IPS-18a (cell line): Measurements from ENCODE around the gene KATNA1.

Experiments
- H3K27ac ChIP-seq: one replicate; pipeline ENCODE4 v1.5.1; 2013; ENCODE audit warnings: low read length
- H3K27me3 ChIP-seq: one replicate; pipeline ENCODE4 v1.6.1; 2013; ENCODE audit warnings: mild to moderate bottlenecking, low read length; ENCODE audit not compliant: control insufficient read depth, insufficient read depth
- H3K36me3 ChIP-seq: one replicate; pipeline ENCODE4 v1.6.1; 2013; ENCODE audit warnings: low read depth, low read length; ENCODE audit not compliant: control insufficient read depth
- H3K4me1 ChIP-seq: one replicate; pipeline ENCODE4 v1.6.1; 2013; ENCODE audit warnings: low read depth, low read length; ENCODE audit not compliant: control insufficient read depth
- H3K4me3 ChIP-seq: one replicate; pipeline ENCODE4 v1.5.1; 2013; ENCODE audit warnings: low read length
- H3K9ac ChIP-seq: one replicate; pipeline ENCODE4 v1.6.1; 2013; ENCODE audit warnings: mild to moderate bottlenecking, low read length, moderate library complexity
- H3K9me3 ChIP-seq: one replicate; pipeline ENCODE4 v1.6.1; 2013; ENCODE audit warnings: low read depth, low read length; ENCODE audit not compliant: control insufficient read depth

The KATNA1 gene

GRCh38 chr6:149608381-149608982 lies 40.0 kb downstream of the KATNA1 start:
- Histone ChIP-seq H3K9me3 (no peaks in the 10 kb centered on the region), H3K4me3 (no peak overlapping the region), H3K4me1 (no peaks in the 10 kb centered on the region), H3K9ac (no peak overlapping the region), H3K27ac (no peak overlapping the region), H3K36me3 (no peaks in the 10 kb centered on the region), H3K27me3 (no peaks in the 10 kb centered on the region)

- H3K9ac ChIP-seq = no peak overlapping the region
- no peaks in the 10 kb centered on the region for H3K27me3 ChIP-seq
- peaks cover 10% of the 10 kb centered on the region for H3K36me3 ChIP-seq
- no peaks in the 10 kb centered on the region for H3K9me3 ChIP-seq
- no peak overlapping the region for H3K27ac ChIP-seq
- no peak overlapping the region for H3K4me3 ChIP-seq
- H3K4me1 ChIP-seq = no peaks in the 10 kb centered on the region
Observed at GRCh38 chr6:149600508-149600907, 48.0 kb downstream of the KATNA1 start.

GRCh38 chr6:149593408-149593807 lies 55.1 kb downstream of the KATNA1 start:
- H3K9ac ChIP-seq = no peak overlapping the region
- no peak overlapping the region for H3K4me3 ChIP-seq
- no peaks in the 10 kb centered on the region for H3K27me3 ChIP-seq
- no peaks in the 10 kb centered on the region for H3K9me3 ChIP-seq
- H3K4me1 ChIP-seq = no peaks in the 10 kb centered on the region
- no peak overlapping the region for H3K27ac ChIP-seq
- H3K36me3 ChIP-seq = peaks cover 49% of the 10 kb centered on the region

- H3K4me1 ChIP-seq = no peaks in the 10 kb centered on the region
- H3K27me3 ChIP-seq = no peaks in the 10 kb centered on the region
- H3K9ac ChIP-seq = no peak overlapping the region
- H3K9me3 ChIP-seq = no peaks in the 10 kb centered on the region
- no peak overlapping the region for H3K27ac ChIP-seq
- H3K36me3 ChIP-seq = peaks cover 49% of the 10 kb centered on the region
- no peak overlapping the region for H3K4me3 ChIP-seq
Observed at GRCh38 chr6:149592983-149593382, 55.5 kb downstream of the KATNA1 start.

DNA sequence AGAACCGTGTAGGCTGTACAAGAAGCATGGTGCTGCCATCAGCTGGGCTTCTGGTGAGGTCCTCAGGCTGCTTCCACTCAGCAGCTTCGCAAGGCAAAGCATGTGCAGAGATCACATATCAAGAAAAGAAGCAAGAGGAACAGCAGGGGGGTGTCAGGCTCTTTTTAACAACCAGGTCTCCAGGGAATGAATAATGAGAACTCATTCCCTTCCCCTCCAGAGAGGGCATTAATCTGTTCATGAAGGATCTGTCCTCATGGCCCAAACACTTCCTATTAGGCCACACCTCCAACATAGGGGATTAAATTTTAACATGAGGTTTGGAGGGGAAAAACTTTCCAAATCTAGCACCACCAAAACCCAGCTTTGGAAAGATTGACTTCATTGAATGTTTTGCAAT lies 62.4 kb downstream of the KATNA1 start:
- no peaks in the 10 kb centered on the region for H3K9me3 ChIP-seq
- H3K27me3 ChIP-seq = no peaks in the 10 kb centered on the region
- no peak overlapping the region for H3K4me3 ChIP-seq
- no peak overlapping the region for H3K27ac ChIP-seq
- no peaks in the 10 kb centered on the region for H3K4me1 ChIP-seq
- peaks cover 55% of the 10 kb centered on the region for H3K36me3 ChIP-seq
- H3K9ac ChIP-seq = no peak overlapping the region

GRCh38 chr6:149581349-149581748 lies 67.2 kb downstream of the KATNA1 start:
- H3K9ac ChIP-seq = no peak overlapping the region
- H3K4me1 ChIP-seq = no peaks in the 10 kb centered on the region
- no peaks in the 10 kb centered on the region for H3K9me3 ChIP-seq
- H3K27ac ChIP-seq = no peak overlapping the region
- no peak overlapping the region for H3K4me3 ChIP-seq
- peaks cover 42% of the 10 kb centered on the region for H3K36me3 ChIP-seq
- H3K27me3 ChIP-seq = no peaks in the 10 kb centered on the region

GRCh38 chr6:149580880-149581279 lies 67.6 kb downstream of the KATNA1 start:
- no peak overlapping the region for H3K4me3 ChIP-seq
- no peak overlapping the region for H3K27ac ChIP-seq
- no peaks in the 10 kb centered on the region for H3K4me1 ChIP-seq
- H3K9me3 ChIP-seq = no peaks in the 10 kb centered on the region
- no peaks in the 10 kb centered on the region for H3K27me3 ChIP-seq
- H3K36me3 ChIP-seq = peaks cover 41% of the 10 kb centered on the region
- H3K9ac ChIP-seq = no peak overlapping the region

- no peaks in the 10 kb centered on the region for H3K4me1 ChIP-seq
- no peak overlapping the region for H3K4me3 ChIP-seq
- no peak overlapping the region for H3K9ac ChIP-seq
- no peaks in the 10 kb centered on the region for H3K9me3 ChIP-seq
- no peak overlapping the region for H3K27ac ChIP-seq
- H3K27me3 ChIP-seq = peaks cover 8% of the 10 kb centered on the region
- H3K36me3 ChIP-seq = peaks cover 3% of the 10 kb centered on the region
Observed at GRCh38 chr6:149567945-149568585, 80.4 kb downstream of the KATNA1 start.

GRCh38 chr6:149567194-149567586 lies 81.3 kb downstream of the KATNA1 start:
- Histone ChIP-seq H3K4me1 (no peaks in the 10 kb centered on the region), H3K9ac (peak overlapping the region; percentile 89), H3K4me3 (peak overlapping the region; percentile 98), H3K9me3 (no peaks in the 10 kb centered on the region), H3K27me3 (peaks cover 8% of the 10 kb centered on the region), H3K27ac (no peak overlapping the region), H3K36me3 (peaks cover 3% of the 10 kb centered on the region)

GRCh38 chr6:149566410-149567193 lies 81.9 kb downstream of the KATNA1 start:
- Histone ChIP-seq H3K27ac (peak overlapping the region; percentile 53), H3K4me1 (no peaks in the 10 kb centered on the region), H3K9ac (peak overlapping the region; percentile 89), H3K9me3 (no peaks in the 10 kb centered on the region), H3K36me3 (peaks cover 3% of the 10 kb centered on the region), H3K27me3 (peaks cover 8% of the 10 kb centered on the region), H3K4me3 (peak overlapping the region; percentile 98)

DNA sequence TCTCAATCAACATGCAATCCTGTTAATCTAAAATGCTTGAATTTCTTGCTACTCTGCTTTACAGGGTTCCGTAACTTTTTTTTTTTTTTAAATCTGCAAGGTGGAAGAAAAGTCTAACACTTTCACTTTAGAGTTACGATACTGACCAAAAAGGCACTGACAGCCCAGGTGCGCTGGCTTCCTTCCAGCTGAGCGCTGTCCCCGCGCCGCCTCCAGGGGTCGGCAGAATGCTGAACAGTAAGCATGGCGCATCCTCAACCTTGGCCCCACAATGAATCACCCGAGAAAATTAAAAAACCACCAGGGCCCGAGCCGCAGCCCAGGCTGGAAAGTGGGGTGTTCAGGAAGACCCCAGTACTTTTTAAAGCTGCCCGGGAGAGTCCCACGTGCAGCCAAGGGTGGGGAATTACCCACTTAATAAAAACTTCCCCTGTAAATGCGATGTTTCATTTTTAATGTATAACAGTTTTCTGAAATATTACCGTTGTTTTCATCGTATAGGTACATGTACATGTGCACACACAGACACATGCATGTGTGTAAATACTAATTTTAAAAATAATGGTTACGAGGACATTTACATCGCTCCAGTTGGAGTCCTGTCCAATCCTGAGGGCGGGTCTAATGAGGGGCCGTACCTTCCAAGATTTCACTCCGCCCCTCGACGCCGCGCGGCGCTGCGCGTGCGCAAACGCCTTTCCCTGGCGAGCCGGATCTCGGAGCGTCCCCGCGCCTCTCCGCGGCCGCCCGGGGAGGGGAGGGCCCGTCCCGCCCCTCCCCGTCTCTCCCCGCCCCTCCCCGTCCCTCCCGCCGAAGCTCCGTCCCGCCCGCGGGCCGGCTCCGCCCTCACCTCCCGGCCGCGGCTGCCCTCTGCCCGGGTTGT lies 82.7 kb downstream of the KATNA1 start, which contains the start of gene GINM1:
Gene GINM1 (plus strand): TSS at position 849 of the 883 bp plus-strand sequence. CDS start 40 bp downstream, outside the sequence.
- H3K27ac ChIP-seq = peak within 1 kb of the TSS; percentile 53
- peaks cover 8% of the 10 kb centered on the region for H3K27me3 ChIP-seq
- peaks cover 3% of the 10 kb centered on the region for H3K36me3 ChIP-seq
- peak within 1 kb of the TSS; percentile 98 for H3K4me3 ChIP-seq
- H3K9me3 ChIP-seq = no peaks in the 10 kb centered on the region
- no peaks in the 10 kb centered on the region for H3K4me1 ChIP-seq
- H3K9ac ChIP-seq = peak within 1 kb of the TSS; percentile 89
